HG02571 (cell line): Measurements from ENCODE around the gene LRRC26.

Experiments
- ATAC-seq: cut with Tn5 transposase; IDR thresholded peaks from one replicate; pipeline ENCODE4 v1.9.1; 2021; ENCODE audit warnings: mild to moderate bottlenecking, moderate library complexity; ENCODE audit not compliant: unreplicated experiment

LRRC26 gene

GRCh38 chr9:137157618-137158415 is 12.0 kb downstream of the LRRC26 start:
- ATAC-seq = no peak

- no peak for ATAC-seq
Observed at GRCh38 chr9:137156567-137157375, 13.1 kb downstream of the LRRC26 start.

GRCh38 chr9:137152844-137153405 is 16.9 kb downstream of the LRRC26 start:
- ATAC-seq = no peak

GRCh38 chr9:137150617-137151457 is 19.0 kb downstream of the LRRC26 start:
- ATAC-seq = peak; percentile 36

- ATAC-seq = peak; percentile 2
Observed at GRCh38 chr9:137149942-137150616, 19.8 kb downstream of the LRRC26 start.

- no peak for ATAC-seq
Observed at GRCh38 chr9:137149363-137149762, 20.5 kb downstream of the LRRC26 start.

- no peak for ATAC-seq
Observed at GRCh38 chr9:137148661-137149060, 21.2 kb downstream of the LRRC26 start.

GRCh38 chr9:137148242-137148641 is 21.6 kb downstream of the LRRC26 start:
- ATAC-seq = no peak

- ATAC-seq = no peak
Observed at GRCh38 chr9:137147793-137148160, 22.1 kb downstream of the LRRC26 start.

- no peak for ATAC-seq
Observed at GRCh38 chr9:137147091-137147792, 22.6 kb downstream of the LRRC26 start.

- ATAC-seq = no peak
Observed at GRCh38 chr9:137146527-137146918, 23.3 kb downstream of the LRRC26 start.

GRCh38 chr9:137145731-137146526 is 23.9 kb downstream of the LRRC26 start:
- no peak for ATAC-seq

GRCh38 chr9:137143459-137143858 is 26.4 kb downstream of the LRRC26 start:
- ATAC-seq = no peak

GRCh38 chr9:137141976-137142936 is 27.6 kb downstream of the LRRC26 start:
- ATAC-seq = no peak

- ATAC-seq = no peak
Observed at GRCh38 chr9:137141050-137141810, 28.6 kb downstream of the LRRC26 start.

GRCh38 chr9:137140151-137141012 is 29.5 kb downstream of the LRRC26 start:
- no peak for ATAC-seq
